GM20000 (cell line): ENCODE measurements around the gene BANF2.

ENCODE experiments used
- DNase-seq: peaks from one replicate; pipeline ENCODE4 v3.0.0; 2012; ENCODE audit warnings: low spot score
- TF ChIP-seq, protein P1 (sequence below): IDR thresholded peaks from 2 replicates; pipeline ENCODE4 v1.5.1; 2012; ENCODE audit warnings: mild to moderate bottlenecking, control low read depth; ENCODE audit errors: extremely low read depth, missing control alignments

Gene BANF2

DNA sequence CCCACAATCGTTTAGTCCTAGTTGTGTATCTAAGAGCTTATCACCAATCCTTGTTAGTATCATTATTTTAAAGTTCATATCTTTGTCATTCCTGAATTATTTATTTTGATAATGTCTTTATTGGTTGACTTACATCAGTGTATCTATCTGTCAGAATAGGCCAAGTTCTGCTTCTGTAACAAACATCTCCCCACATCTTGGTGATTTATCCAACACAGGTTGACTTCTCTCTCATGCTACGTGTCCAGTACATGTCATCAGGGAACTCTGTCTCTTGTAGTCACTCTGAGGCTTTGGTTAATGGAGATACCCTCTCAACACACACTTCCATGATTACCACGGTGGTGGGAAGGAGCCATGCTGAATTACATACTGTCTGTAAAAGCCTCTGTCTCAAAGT lies 38.4 kb downstream of the BANF2 start:
- DNase-seq = no peak
- TF ChIP-seq, protein P1, sequence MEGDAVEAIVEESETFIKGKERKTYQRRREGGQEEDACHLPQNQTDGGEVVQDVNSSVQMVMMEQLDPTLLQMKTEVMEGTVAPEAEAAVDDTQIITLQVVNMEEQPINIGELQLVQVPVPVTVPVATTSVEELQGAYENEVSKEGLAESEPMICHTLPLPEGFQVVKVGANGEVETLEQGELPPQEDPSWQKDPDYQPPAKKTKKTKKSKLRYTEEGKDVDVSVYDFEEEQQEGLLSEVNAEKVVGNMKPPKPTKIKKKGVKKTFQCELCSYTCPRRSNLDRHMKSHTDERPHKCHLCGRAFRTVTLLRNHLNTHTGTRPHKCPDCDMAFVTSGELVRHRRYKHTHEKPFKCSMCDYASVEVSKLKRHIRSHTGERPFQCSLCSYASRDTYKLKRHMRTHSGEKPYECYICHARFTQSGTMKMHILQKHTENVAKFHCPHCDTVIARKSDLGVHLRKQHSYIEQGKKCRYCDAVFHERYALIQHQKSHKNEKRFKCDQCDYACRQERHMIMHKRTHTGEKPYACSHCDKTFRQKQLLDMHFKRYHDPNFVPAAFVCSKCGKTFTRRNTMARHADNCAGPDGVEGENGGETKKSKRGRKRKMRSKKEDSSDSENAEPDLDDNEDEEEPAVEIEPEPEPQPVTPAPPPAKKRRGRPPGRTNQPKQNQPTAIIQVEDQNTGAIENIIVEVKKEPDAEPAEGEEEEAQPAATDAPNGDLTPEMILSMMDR = no peak

DNA sequence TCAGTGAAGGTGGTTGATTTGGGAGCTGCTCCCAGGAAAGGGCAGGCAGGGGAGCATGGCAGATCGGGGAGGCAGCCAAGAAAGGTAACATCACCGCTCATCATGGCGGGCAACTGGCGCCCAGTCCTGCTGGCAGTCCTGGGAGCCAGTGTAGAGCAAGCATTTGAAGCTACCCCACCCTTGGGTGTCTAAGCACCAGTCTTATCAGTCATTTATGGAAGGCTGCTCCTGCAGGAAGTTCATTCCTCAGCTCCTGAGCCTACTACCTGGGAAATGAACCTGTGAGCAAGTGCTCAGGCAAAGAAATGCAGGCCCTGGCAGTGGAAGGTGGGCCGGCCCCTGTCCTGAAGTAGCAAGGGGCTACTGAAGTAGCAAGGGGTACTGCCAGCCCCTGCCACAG lies 41.5 kb downstream of the BANF2 start:
- TF ChIP-seq, protein P1 = no peak
- DNase-seq = no peak

DNA sequence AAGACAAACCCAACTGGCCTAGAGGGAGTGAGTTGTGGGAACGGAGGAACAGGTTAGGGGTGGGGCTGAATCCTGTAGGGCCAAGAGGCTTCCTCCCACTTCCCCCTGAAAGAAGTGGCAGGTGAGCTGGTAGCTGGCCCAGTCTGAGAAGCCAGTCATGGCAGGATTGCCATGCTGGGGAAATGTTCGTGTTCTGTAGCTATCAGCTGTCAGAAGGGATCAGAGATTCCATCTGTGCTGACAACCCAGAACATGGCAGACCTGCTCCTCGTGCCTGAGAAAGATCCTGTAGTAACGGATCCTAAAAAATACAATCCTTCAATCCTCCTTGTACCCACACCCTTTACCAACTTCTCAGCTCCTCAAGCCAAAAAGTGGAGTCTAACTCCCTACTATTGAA lies 43.0 kb downstream of the BANF2 start:
- TF ChIP-seq, protein P1 = no peak
- no peak for DNase-seq

DNA sequence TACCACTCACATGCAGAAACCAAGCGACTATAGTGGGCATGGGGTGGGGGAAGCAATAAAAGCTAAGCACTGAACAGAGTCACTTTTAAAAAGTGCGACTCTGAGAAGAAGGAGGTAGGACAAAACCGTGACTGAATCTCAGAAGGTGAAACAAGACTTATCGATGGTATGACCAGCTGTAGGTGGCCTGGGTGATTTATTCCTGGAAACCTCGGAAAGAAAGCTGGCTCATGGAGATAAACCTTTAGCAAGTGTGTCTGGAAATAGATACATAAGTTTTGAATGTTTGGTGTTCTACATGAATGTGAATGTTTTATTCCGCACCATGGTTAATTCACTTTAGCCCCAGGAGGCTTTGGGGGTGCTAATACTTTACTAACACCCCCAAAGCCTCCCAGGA lies 43.9 kb downstream of the BANF2 start:
- TF ChIP-seq, protein P1 = no peak
- no peak for DNase-seq

DNA sequence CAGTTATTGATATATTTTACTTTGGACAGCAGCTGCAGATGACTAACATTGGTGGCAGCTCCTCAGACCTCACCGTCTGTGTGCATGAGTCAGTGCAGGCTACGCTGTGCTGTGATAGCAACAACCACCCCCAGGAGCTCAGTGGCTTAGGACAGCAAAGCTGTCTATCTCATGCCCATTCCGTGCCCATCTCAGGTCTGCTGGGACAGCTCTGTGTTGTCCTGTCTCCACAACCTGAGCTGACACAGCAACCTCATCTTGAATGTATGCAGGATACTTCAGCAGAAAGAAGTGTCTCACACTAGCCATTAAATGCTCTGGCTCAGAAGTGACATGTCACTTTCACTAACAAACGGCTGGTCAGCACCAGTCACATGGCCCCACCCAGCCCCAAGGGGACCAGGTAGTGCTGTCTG lies 47.7 kb downstream of the BANF2 start:
- no peak for DNase-seq
- TF ChIP-seq, protein P1 = no peak

DNA sequence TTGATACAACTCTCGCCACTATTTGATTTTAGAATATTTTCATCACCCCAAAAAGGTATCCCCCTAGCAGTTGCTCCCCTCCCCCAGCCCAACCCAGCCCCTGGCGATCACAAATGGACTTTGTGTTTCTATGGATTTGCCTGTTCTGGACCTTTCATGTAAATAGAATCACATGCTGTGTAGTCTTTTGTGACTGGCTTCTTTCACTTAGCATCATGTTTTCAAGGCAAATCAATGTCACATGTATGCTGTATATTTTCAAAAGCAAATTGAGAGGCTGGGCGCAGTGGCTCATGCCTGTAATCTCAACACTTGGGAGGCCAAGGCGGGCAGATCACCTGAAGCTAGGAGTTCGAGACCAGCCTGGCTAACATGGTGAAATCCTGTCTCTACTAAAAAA lies 48.5 kb downstream of the BANF2 start:
- no peak for DNase-seq

DNA sequence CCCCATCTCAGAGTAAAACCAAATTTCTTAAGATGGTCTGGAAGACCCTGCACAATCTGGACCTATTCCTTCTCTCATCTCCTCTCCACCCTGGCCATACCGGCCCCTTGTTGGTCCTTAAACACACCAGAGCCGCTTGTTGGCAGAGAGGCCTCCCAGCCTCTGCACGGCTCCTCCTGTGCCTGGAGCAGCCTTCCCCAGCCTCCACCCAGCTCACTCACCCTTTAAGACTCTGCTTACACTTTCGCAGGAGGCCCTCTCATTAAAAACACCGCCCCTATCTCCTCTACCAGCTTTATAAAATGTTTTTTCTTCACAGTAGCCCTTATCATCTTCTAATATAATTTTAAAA lies 49.8 kb downstream of the BANF2 start:
- DNase-seq = no peak
- TF ChIP-seq, protein P1 = no peak

More for the DNA sequence above, 48.5 kb downstream of the BANF2 start:
- TF ChIP-seq, protein P1 = no peak
